DOHH2 (cell line): Measurements from ENCODE around the gene RHOG.
"Not testable (repeated sequence)": the region's sequence is repeated elsewhere in the genome, so short reads cannot be mapped to it uniquely, and the experiment has no call there.

ENCODE experiments used
- H3F3A ChIP-seq: fragments of 200-600 bp; sonication (generic), shearing (Covaris generic); 2 replicates; pipeline ENCODE4 v1.6.0; 2016; ENCODE audit warnings: antibody characterized with exemption, mild to moderate bottlenecking; ENCODE audit not compliant: control insufficient read depth, insufficient read depth
- H3K27ac ChIP-seq: fragments of 200-600 bp; sonication (generic); 2 replicates; pipeline ENCODE4 v1.5.1; 2014; ENCODE audit warnings: low read depth, mild to moderate bottlenecking, low read length, moderate library complexity
- H3K27me3 ChIP-seq: fragments of 200-600 bp; sonication (generic); 2 replicates; pipeline ENCODE4 v1.6.1; 2014; ENCODE audit warnings: mild to moderate bottlenecking, low read length, mixed read lengths; ENCODE audit not compliant: control insufficient read depth
- H3K36me3 ChIP-seq: fragments of 200-600 bp; sonication (generic); 2 replicates; pipeline ENCODE4 v1.6.1; 2014; ENCODE audit warnings: mild to moderate bottlenecking, low read length, moderate library complexity, mixed read lengths; ENCODE audit not compliant: control insufficient read depth
- H3K4me1 ChIP-seq: fragments of 200-600 bp; sonication (generic); 2 replicates; pipeline ENCODE4 v1.6.1; 2014; ENCODE audit warnings: mild to moderate bottlenecking, low read length, mixed read lengths; ENCODE audit not compliant: control insufficient read depth
- H3K4me2 ChIP-seq: fragments of 200-600 bp; sonication (generic); 2 replicates; pipeline ENCODE4 v1.6.0; 2014; ENCODE audit warnings: mild to moderate bottlenecking, low read length, moderate library complexity
- H3K4me3 ChIP-seq: fragments of 200-600 bp; sonication (generic); 2 replicates; pipeline ENCODE4 v1.5.1; 2014; ENCODE audit warnings: mild to moderate bottlenecking, low read length, mixed read lengths
- H3K79me2 ChIP-seq: fragments of 200-600 bp; sonication (generic); 2 replicates; pipeline ENCODE4 v1.6.1; 2014; ENCODE audit warnings: mild to moderate bottlenecking, low read length, mixed read lengths; ENCODE audit not compliant: control insufficient read depth
- H3K9me2 ChIP-seq: fragments of 200-600 bp; sonication (generic); replicated peaks from 2 replicates; pipeline ENCODE4 v1.6.1; 2014; ENCODE audit warnings: mild to moderate bottlenecking, low read length, mixed read lengths; ENCODE audit not compliant: control insufficient read depth
- H3K9me3 ChIP-seq: fragments of 200-600 bp; sonication (generic); 2 replicates; pipeline ENCODE4 v1.6.1; 2014; ENCODE audit warnings: antibody characterized with exemption, low read length, mixed read lengths; ENCODE audit not compliant: control insufficient read depth, insufficient read depth
- H4K20me1 ChIP-seq: fragments of 200-600 bp; sonication (generic); 2 replicates; pipeline ENCODE4 v1.6.0; 2014; ENCODE audit warnings: low read depth, mild to moderate bottlenecking, antibody characterized with exemption, low read length, moderate library complexity; ENCODE audit not compliant: control insufficient read depth, insufficient read depth
- CTCF ChIP-seq: fragments of 200-600 bp; sonication (generic); IDR thresholded peaks from one replicate; pipeline ENCODE4 v1.5.1; 2014; ENCODE audit warnings: antibody characterized with exemption, mild to moderate bottlenecking, low read depth, low read length; ENCODE audit not compliant: poor library complexity, severe bottlenecking
- EZH2phosphoT487 ChIP-seq: fragments of 200-600 bp; sonication (generic); IDR thresholded peaks from 2 replicates; pipeline ENCODE4 v1.6.1; 2017; ENCODE audit warnings: borderline replicate concordance, mild to moderate bottlenecking, antibody characterized with exemption, low read length, moderate library complexity, mixed read lengths

RHOG gene

GRCh38 chr11:3866206-3866605, 25.4 kb upstream of the RHOG start:
- H3K4me2 ChIP-seq, result peak overlapping the region; percentile 71
- peaks cover 42% of the 10 kb centered on the region for H3K4me1 ChIP-seq

DNA sequence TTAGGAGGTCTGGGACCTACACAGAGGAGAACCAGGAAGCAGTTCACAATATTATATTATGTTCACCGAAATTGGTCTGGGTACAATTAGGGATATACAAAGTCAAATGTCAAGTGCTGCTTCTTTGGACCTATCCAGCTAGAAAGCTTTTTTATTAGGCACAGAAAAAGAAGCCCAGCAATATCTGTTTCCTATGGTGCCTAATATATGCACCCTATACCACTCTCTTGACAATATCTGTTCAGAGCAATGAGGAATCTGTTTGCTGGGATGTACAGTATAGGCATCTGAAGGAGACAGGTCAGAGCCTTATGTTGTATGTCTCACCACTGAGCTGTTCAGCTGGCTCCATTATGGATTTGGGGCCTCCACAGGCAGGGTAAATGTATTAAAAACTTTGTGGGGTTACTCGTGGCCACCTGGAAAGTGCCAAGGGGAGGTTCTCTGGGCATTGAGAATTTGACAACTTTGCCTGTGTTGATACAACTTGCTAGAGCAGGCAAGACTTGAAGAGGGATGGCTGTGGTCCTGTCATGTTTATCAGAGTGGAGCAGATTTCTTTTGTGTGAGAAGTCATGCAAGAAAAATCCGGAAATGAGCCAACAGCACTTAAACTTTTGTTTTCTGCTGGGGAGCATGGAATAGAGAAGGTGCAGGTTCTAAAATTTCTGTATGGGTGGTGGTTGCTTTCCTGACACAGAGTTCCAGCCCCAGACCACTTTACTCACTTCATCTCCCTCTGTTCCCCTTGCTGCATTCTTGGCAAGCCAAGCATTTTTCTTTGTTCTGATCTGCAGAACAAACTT, 24.8 kb upstream of the RHOG start:
- Histone ChIP-seq H3F3A (no peaks in the 10 kb centered on the region; the same call in 1 of the 2 replicates), H3K27ac (peak overlapping the region; percentile 40), H3K36me3 (no peaks in the 10 kb centered on the region), H3K27me3 (no peaks in the 10 kb centered on the region), H3K4me3 (peak overlapping the region; percentile 49), H3K4me1 (peaks cover 46% of the 10 kb centered on the region), H3K4me2 (peak overlapping the region; percentile 71), H3K9me3 (no peaks in the 10 kb centered on the region), H3K9me2 (no peaks in the 10 kb centered on the region), H4K20me1 (no peaks in the 10 kb centered on the region), H3K79me2 (peaks cover 66% of the 10 kb centered on the region)
- no peak for TF ChIP-seq CTCF
- TF ChIP-seq EZH2phosphoT487, result no peak

More at GRCh38 chr11:3866206-3866605, 25.4 kb upstream of the RHOG start:
- Histone ChIP-seq H4K20me1 (no peaks in the 10 kb centered on the region), H3K79me2 (peaks cover 62% of the 10 kb centered on the region), H3F3A (no peaks in the 10 kb centered on the region; the same call in 1 of the 2 replicates), H3K27ac (peak overlapping the region; percentile 40), H3K36me3 (no peaks in the 10 kb centered on the region), H3K9me3 (no peaks in the 10 kb centered on the region), H3K27me3 (no peaks in the 10 kb centered on the region), H3K9me2 (no peaks in the 10 kb centered on the region), H3K4me3 (peak overlapping the region; percentile 49)
- peak; percentile 22 for TF ChIP-seq CTCF
- TF ChIP-seq EZH2phosphoT487, result no peak

DNA sequence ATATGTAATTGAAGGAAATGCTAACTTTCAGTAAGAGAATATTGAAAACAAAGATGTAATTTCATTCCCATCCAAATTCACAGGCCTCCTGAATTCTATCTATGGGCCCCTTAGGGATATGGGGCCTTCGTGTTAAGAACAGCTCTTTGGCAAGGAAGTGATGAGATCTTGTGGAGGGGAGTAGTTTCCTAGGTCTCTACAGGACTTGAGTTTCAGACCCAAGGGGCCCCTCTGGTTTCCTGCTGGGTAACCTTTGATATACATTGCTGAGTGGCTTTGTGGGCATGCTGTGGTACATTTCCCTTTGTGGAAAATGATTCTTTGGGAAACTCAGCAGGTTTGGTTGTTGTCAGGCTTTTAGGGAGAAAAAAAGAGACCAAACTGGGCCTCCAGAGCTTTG, 20.9 kb upstream of the RHOG start:
- Histone ChIP-seq H3K9me3 (no peaks in the 10 kb centered on the region), H3F3A (no peaks in the 10 kb centered on the region; the same call in 1 of the 2 replicates), H3K4me1 (peaks cover 77% of the 10 kb centered on the region), H3K27ac (no peak overlapping the region), H3K4me2 (peak overlapping the region; percentile 3; the same call in 1 of the 2 replicates), H3K27me3 (no peaks in the 10 kb centered on the region), H3K36me3 (no peaks in the 10 kb centered on the region), H3K9me2 (no peaks in the 10 kb centered on the region), H4K20me1 (no peaks in the 10 kb centered on the region), H3K79me2 (peaks cover 82% of the 10 kb centered on the region), H3K4me3 (no peak overlapping the region)
- no peak for TF ChIP-seq CTCF
- TF ChIP-seq EZH2phosphoT487, result no peak

DNA sequence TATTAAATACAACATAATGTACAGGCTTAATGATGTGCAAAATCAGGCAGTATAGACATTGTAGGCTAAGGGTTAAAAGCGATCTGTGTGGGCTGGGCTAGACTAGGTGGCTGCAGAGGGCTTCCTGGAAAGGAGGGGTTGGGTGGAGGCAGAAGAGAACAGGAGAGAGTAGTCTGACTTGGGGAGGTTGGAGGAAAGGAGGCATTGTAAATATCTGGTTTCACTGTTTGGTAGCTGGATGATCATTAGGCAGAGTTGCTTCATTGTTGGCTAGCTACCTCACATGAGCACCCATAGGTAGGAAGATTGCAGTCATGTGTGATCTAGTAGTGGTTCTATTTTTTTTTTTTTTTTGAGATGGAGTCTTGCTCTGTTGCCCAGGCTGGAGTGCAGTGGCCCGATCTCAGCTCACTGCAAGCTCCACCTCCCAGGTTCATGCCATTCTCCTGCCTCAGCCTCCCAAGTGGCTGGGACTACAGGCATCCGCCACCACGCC, 20.2 kb upstream of the RHOG start:
- H3K36me3 ChIP-seq, H3K9me2 ChIP-seq, H3K27me3 ChIP-seq, H3K9me3 ChIP-seq, H4K20me1 ChIP-seq, H3K27ac ChIP-seq, H3F3A ChIP-seq: not testable (repeated sequence)
- Histone ChIP-seq H3K4me2 (peak overlapping the region; percentile 25), H3K79me2 (peaks cover 82% of the 10 kb centered on the region), H3K4me1 (peaks cover 78% of the 10 kb centered on the region), H3K4me3 (peak overlapping the region; percentile 1; the same call in 1 of the 2 replicates)
